IMR-90 (cell line): ENCODE data around the gene KRTAP5-6. TPM values are rescaled to one million over a fixed set of nuclear protein-coding genes. Genes with fewer than 3 reads are reported as not detected.

Experiments used
- ATAC-seq: fragments of 200-7000 bp; cut with Tn5 transposase; 2 replicates; pipeline ENCODE4 v1.9.1; 2020; ENCODE audit warnings: low read depth, mild to moderate bottlenecking, moderate library complexity
- BruUV-seq: library from RNA; stranded (reverse); fragments of 400-500 nt; replicated peaks from 2 replicates; lab custom pipeline; 2021; lab: Mats Ljungman, UMichigan
- CTCF ChIA-PET: fragments of 300-600 bp; formaldehyde crosslinking; extraction: SDS; loops from one replicate; lab custom pipeline; 2021; ENCODE audit warnings: antibody characterized with exemption; lab: Yijun Ruan, JAX
- POLR2A ChIA-PET: fragments of 300-600 bp; sonication (Branson Sonifier 250); formaldehyde crosslinking; loops from one replicate; lab custom pipeline; 2022; ENCODE audit warnings: antibody characterized with exemption; ENCODE audit not compliant: unreplicated experiment; lab: Charles Lee
- DNase-seq: peaks from one replicate; pipeline ENCODE4 v3.0.0; 2013
- H2AFZ ChIP-seq: replicated peaks from 2 replicates; pipeline ENCODE3; 2013; ENCODE audit warnings: low read length, mild to moderate bottlenecking; ENCODE audit not compliant: poor library complexity
- H2AK5ac ChIP-seq: 2 replicates; pipeline ENCODE4 v1.6.1; 2013; ENCODE audit warnings: low read depth, low read length, inconsistent platforms
- H2AK9ac ChIP-seq: replicated peaks from 2 replicates; pipeline ENCODE3; 2013; ENCODE audit warnings: mild to moderate bottlenecking, low read depth, low read length, moderate library complexity; ENCODE audit not compliant: poor library complexity
- H2BK120ac ChIP-seq: 2 replicates; pipeline ENCODE4 v1.6.1; 2013; ENCODE audit warnings: low read depth, low read length, inconsistent platforms
- H2BK15ac ChIP-seq: 3 replicates; pipeline ENCODE4 v1.6.1; 2013; ENCODE audit warnings: low read depth, low read length, inconsistent platforms
- H2BK20ac ChIP-seq: 2 replicates; pipeline ENCODE4 v1.6.1; 2013; ENCODE audit warnings: low read depth, mild to moderate bottlenecking, inconsistent platforms, low read length, moderate library complexity
- H2BK5ac ChIP-seq: 2 replicates; pipeline ENCODE4 v1.6.1; 2013; ENCODE audit warnings: mild to moderate bottlenecking, low read depth, low read length, inconsistent platforms; ENCODE audit not compliant: poor library complexity, severe bottlenecking
- H3K14ac ChIP-seq: replicated peaks from 2 replicates; pipeline ENCODE4 v1.6.1; 2013; ENCODE audit warnings: low read depth, low read length, inconsistent platforms
- H3K18ac ChIP-seq: 2 replicates; pipeline ENCODE4 v1.6.1; 2013; ENCODE audit warnings: low read depth, low read length, control low read depth
- H3K23ac ChIP-seq: 2 replicates; pipeline ENCODE4 v1.6.1; 2013; ENCODE audit warnings: low read depth, low read length, inconsistent platforms
- H3K27ac ChIP-seq: 2 replicates; pipeline ENCODE4 v1.5.1; 2013; ENCODE audit warnings: mild to moderate bottlenecking, control low read depth, low read length; ENCODE audit not compliant: insufficient read depth
- H3K27me3 ChIP-seq: 2 replicates; pipeline ENCODE4 v1.6.1; 2013; ENCODE audit warnings: low read length; ENCODE audit not compliant: control insufficient read depth, insufficient read depth
- H3K36me3 ChIP-seq: 2 replicates; pipeline ENCODE4 v1.6.1; 2013; ENCODE audit warnings: low read length, mixed read lengths; ENCODE audit not compliant: control insufficient read depth, insufficient read depth
- H3K4ac ChIP-seq: 2 replicates; pipeline ENCODE4 v1.6.1; 2013; ENCODE audit warnings: low read depth, low read length, inconsistent platforms
- H3K4me1 ChIP-seq: 2 replicates; pipeline ENCODE4 v1.6.1; 2013; ENCODE audit warnings: low read length, mixed read lengths; ENCODE audit not compliant: control insufficient read depth, insufficient read depth
- H3K4me2 ChIP-seq: 2 replicates; pipeline ENCODE4 v1.6.1; 2013; ENCODE audit warnings: low read depth, mild to moderate bottlenecking, control low read depth, low read length, moderate library complexity
- H3K4me3 ChIP-seq: 2 replicates; pipeline ENCODE4 v1.5.1; 2013; ENCODE audit warnings: low read depth, mild to moderate bottlenecking, control low read depth, low read length, moderate library complexity; ENCODE audit not compliant: insufficient read depth
- H3K56ac ChIP-seq: 2 replicates; pipeline ENCODE4 v1.6.1; 2013; ENCODE audit warnings: low read length, inconsistent platforms; ENCODE audit not compliant: insufficient read depth; ENCODE audit errors: extremely low read depth
- H3K79me1 ChIP-seq, 2 experiments: 2 replicates each; pipeline ENCODE4 v1.6.1; 2013; ENCODE audit warnings: low read length in 2 of 2, inconsistent platforms in 1 of 2, low read depth in 1 of 2
- H3K9ac ChIP-seq: 2 replicates; pipeline ENCODE4 v1.6.1; 2013; ENCODE audit warnings: low read depth, low read length, control low read depth
- H3K9me1 ChIP-seq: 2 replicates; pipeline ENCODE4 v1.6.1; 2013; ENCODE audit warnings: low read length, inconsistent platforms; ENCODE audit not compliant: insufficient read depth
- H3K9me3 ChIP-seq: 2 replicates; pipeline ENCODE4 v1.6.1; 2013; ENCODE audit warnings: low read length; ENCODE audit not compliant: control insufficient read depth, insufficient read depth
- H4K20me1 ChIP-seq: 2 replicates; pipeline ENCODE4 v1.6.1; 2013; ENCODE audit warnings: low read length, inconsistent platforms; ENCODE audit not compliant: insufficient read depth
- H4K5ac ChIP-seq: 2 replicates; pipeline ENCODE4 v1.6.1; 2013; ENCODE audit warnings: mild to moderate bottlenecking, low read depth, low read length, control low read depth
- H4K8ac ChIP-seq, 2 experiments: 2 replicates each; pipeline ENCODE4 v1.6.1; 2013; ENCODE audit warnings: low read depth in 2 of 2, low read length in 2 of 2, control low read depth in 1 of 2, inconsistent platforms in 1 of 2
- H4K91ac ChIP-seq: 2 replicates; pipeline ENCODE4 v1.6.1; 2013; ENCODE audit warnings: low read depth, low read length, inconsistent platforms; ENCODE audit not compliant: insufficient read depth
- CEBPB ChIP-seq: IDR thresholded peaks from 2 replicates; pipeline ENCODE4 v1.6.1; 2012; ENCODE audit warnings: low read depth, low read length, improper control_type of control experiment
- CHD1 ChIP-seq: IDR thresholded peaks from 2 replicates; pipeline ENCODE4 v1.6.1; 2012; ENCODE audit warnings: low read depth, low read length, improper control_type of control experiment
- FOS ChIP-seq: fragments of 150-350 bp; IDR thresholded peaks from 2 replicates; pipeline ENCODE4 v1.6.1; 2016; ENCODE audit warnings: low read depth, low read length
- MAFK ChIP-seq: IDR thresholded peaks from 2 replicates; pipeline ENCODE4 v1.6.1; 2012; ENCODE audit warnings: low read depth, low read length, improper control_type of control experiment
- MAZ ChIP-seq: IDR thresholded peaks from 2 replicates; pipeline ENCODE4 v1.6.1; 2012; ENCODE audit warnings: low read depth, mild to moderate bottlenecking, low read length, improper control_type of control experiment, moderate library complexity, borderline replicate concordance
- MXI1 ChIP-seq: IDR thresholded peaks from 2 replicates; pipeline ENCODE4 v1.6.1; 2012; ENCODE audit warnings: low read depth, mild to moderate bottlenecking, low read length, moderate library complexity, borderline replicate concordance
- NFE2L2 ChIP-seq: fragments of 150-350 bp; IDR thresholded peaks from 2 replicates; pipeline ENCODE4 v1.6.1; 2016; ENCODE audit warnings: low read depth, mild to moderate bottlenecking, low read length
- POLR2A ChIP-seq: IDR thresholded peaks from 2 replicates; pipeline ENCODE4 v1.6.1; 2012; ENCODE audit warnings: mild to moderate bottlenecking, low read depth, low read length
- RAD21 ChIP-seq: IDR thresholded peaks from 2 replicates; pipeline ENCODE4 v1.6.1; 2012; ENCODE audit warnings: low read length, improper control_type of control experiment
- SMC3 ChIP-seq: fragments of 150-350 bp; IDR thresholded peaks from 2 replicates; pipeline ENCODE4 v1.6.1; 2016; ENCODE audit warnings: low read depth, mild to moderate bottlenecking, antibody characterized with exemption, low read length, moderate library complexity
- WGBS, 2 experiments: methylation state at CpG; one replicate each; pipeline versions ENCODE4 v1.1.5 to v1.1.7; 2013; ENCODE audit warnings: missing lambda C conversion rate in 2 of 2; ENCODE audit not compliant: insufficient read length in 1 of 2; ENCODE audit errors: extremely low coverage in 2 of 2; 5-methylcytosine and 5-hydroxymethylcytosine counted together
- dilution Hi-C: fragments of 300-500 bp; cut with HindIII; formaldehyde crosslinking; loops from one replicate; pipeline ENCODE4 v1.14.3; 2018; ENCODE audit warnings: low sequenced_read_pairs; ENCODE audit not compliant: unreplicated experiment
- in situ Hi-C: fragments of 300-500 bp; cut with MboI; formaldehyde crosslinking; loops from 3 replicates; pipeline ENCODE4 v1.14.3; 2019; ENCODE audit warnings: low sequenced_read_pairs, inconsistent platforms, mixed read lengths
- intact Hi-C: fragments of 100-400 bp; cut with micrococcal nuclease; formaldehyde crosslinking; loops from 2 replicates; pipeline ENCODE4 v1.10.0; 2022
- polyA plus RNA-seq, 3 experiments: library from polyadenylated mRNA; depleted of rRNA; stranded (reverse); fragments of >200 nt; gene quantifications; 2 replicates each; pipeline ENCODE4 v1.2.3, GENCODE V29; 2012; ENCODE audit warnings: low replicate concordance in 1 of 3
- total RNA-seq: library from RNA; depleted of rRNA; stranded (reverse); fragments of >200 nt; gene quantifications from 2 replicates; pipeline ENCODE4 v1.2.3, GENCODE V29; 2012
- TF ChIP-seq, protein P1 (sequence below): conservative IDR thresholded peaks from 2 replicates; pipeline ENCODE4 v1.5.1; 2012; ENCODE audit warnings: mild to moderate bottlenecking, low read depth, low read length, improper control_type of control experiment

The KRTAP5-6 gene
- total and polyA plus RNA-seq, 2 of the 4 experiments (the other 2 are of a cell fraction), result not detected

DNA sequence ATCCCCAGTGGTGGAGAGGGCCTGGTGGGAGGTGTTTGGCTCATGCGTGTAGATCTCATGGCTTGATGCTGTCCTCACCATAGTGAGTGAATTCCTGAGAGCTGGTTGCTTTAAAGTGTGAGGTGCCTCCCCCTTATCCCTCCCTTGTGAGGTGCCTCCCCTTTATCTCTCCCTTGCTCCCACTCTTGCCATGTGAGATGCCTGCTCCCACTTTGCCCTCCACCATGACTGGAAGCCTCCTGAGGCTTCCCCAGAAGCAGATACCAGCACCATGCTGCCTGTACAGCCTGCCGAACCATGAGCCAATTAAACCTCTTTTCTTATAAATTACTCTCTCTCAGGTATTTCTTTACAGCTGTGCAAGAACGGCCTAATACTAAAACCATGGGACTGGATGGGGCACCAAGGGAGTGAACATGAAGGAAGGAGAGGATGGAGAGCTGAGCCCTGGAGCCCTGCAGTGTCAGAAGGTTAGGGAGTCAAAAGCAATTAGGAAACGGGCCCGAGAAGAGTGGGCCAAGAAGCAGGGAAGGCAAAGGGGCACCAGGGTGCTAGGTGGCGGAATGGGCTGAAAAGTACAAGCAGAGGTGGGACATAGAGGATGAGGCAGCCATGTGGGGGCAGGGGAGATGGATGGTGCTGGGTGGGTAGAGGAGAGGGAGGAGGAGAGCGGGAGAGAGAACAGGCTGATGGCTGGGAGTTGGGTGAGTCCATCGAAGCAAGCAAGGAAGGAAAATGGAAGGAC lies 44.0 kb downstream of the KRTAP5-6 start:
- no peak overlapping the region for H3K4ac ChIP-seq
- no peak overlapping the region for H2BK15ac ChIP-seq
- no peak overlapping the region for H4K5ac ChIP-seq
- intact Hi-C loops (no loop called here), in situ Hi-C loops (no loop called here), dilution Hi-C loops (no loop called here)
- peaks cover 17% of the 10 kb centered on the region for H3K9me3 ChIP-seq
- no peak overlapping the region for H2AK5ac ChIP-seq
- H2BK120ac ChIP-seq, result no peak overlapping the region
- H3K56ac ChIP-seq, result no peak overlapping the region
- H2AK9ac ChIP-seq, result no peak overlapping the region
- no peaks in the 10 kb centered on the region for H4K20me1 ChIP-seq
- H3K27me3 ChIP-seq, result peaks cover 28% of the 10 kb centered on the region
- no peaks in the 10 kb centered on the region for H3K36me3 ChIP-seq
- no peak overlapping the region for H3K4me2 ChIP-seq
- DNase-seq (no peak), ATAC-seq (no peak)
- no peak overlapping the region for H2BK5ac ChIP-seq
- H4K8ac ChIP-seq, result no peak overlapping the region
- no peak overlapping the region for H2AFZ ChIP-seq
- no peak overlapping the region for H3K27ac ChIP-seq
- no TSS peak for BruUV-seq
- H3K9me1 ChIP-seq, result 0 out of 2 replicates have a peak, but pooled peaks cover 4% of the 10 kb centered on the region
- H3K23ac ChIP-seq, result no peak overlapping the region
- H3K14ac ChIP-seq, result no peak overlapping the region
- no peaks in the 10 kb centered on the region for H3K4me1 ChIP-seq
- ChIA-PET POLR2A (no interaction called here), CTCF (no interaction called here)
- no peak overlapping the region for H3K4me3 ChIP-seq
- no peak for TF ChIP-seq CEBPB
- no peak for TF ChIP-seq RAD21
- TF ChIP-seq CHD1, result no peak
- no peak for TF ChIP-seq POLR2A
- TF ChIP-seq NFE2L2, result no peak
- no peak for TF ChIP-seq MAFK
- TF ChIP-seq FOS, result no peak
- TF ChIP-seq MAZ, result no peak
- no peak for TF ChIP-seq SMC3
- TF ChIP-seq MXI1, result no peak
- TF ChIP-seq, protein P1, sequence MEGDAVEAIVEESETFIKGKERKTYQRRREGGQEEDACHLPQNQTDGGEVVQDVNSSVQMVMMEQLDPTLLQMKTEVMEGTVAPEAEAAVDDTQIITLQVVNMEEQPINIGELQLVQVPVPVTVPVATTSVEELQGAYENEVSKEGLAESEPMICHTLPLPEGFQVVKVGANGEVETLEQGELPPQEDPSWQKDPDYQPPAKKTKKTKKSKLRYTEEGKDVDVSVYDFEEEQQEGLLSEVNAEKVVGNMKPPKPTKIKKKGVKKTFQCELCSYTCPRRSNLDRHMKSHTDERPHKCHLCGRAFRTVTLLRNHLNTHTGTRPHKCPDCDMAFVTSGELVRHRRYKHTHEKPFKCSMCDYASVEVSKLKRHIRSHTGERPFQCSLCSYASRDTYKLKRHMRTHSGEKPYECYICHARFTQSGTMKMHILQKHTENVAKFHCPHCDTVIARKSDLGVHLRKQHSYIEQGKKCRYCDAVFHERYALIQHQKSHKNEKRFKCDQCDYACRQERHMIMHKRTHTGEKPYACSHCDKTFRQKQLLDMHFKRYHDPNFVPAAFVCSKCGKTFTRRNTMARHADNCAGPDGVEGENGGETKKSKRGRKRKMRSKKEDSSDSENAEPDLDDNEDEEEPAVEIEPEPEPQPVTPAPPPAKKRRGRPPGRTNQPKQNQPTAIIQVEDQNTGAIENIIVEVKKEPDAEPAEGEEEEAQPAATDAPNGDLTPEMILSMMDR, result no peak
- H3K18ac ChIP-seq, result no peak overlapping the region
- WGBS, 2 experiments, result 70% methylated on average over 5 of the region's 8 CpGs; no CpG with 5 or more reads in 1 of the 2 experiments
- no peak overlapping the region for H3K9ac ChIP-seq
- H2BK20ac ChIP-seq, result no peak overlapping the region
- no peaks in the 10 kb centered on the region for H3K79me1 ChIP-seq
- no peak overlapping the region for H4K91ac ChIP-seq
